Natural killer cell treated with Interleukin-12 subunit alpha and Interleukin-12 subunit beta and Interleukin-15 and Interleukin-18, amount 100 ng/mL, for 72 hours (primary cell): ENCODE data around the gene TTC38. TPM values are rescaled to one million over a fixed set of nuclear protein-coding genes. Genes with fewer than 3 reads are reported as not detected.
"Not testable (repeated sequence)": the region's sequence is repeated elsewhere in the genome, so short reads cannot be mapped to it uniquely, and the experiment has no call there.

Source experiments
- ATAC-seq, 2 donors: fragments of 150-1000 bp; cut with Tn5 transposase in 1 of 2; sonication (Bioruptor Pico), chemical (Tn5 transposase) in 1 of 2; 2 replicates each; pipeline ENCODE4 v1.10.0; 2021
- DNase-seq: peaks from one replicate; pipeline ENCODE4 v3.0.0; 2022; ENCODE audit warnings: low spot score
- H3K27ac Mint-ChIP-seq, 2 donors: 1 replicate in 1 of 2; 2 replicates in 1 of 2; pipeline ENCODE4 v1.8.0; 2022; ENCODE audit warnings: mixed read lengths in 2 of 2, mild to moderate bottlenecking in 1 of 2, moderate library complexity in 1 of 2
- H3K27me3 Mint-ChIP-seq, 2 donors: 1 replicate in 1 of 2; 2 replicates in 1 of 2; pipeline ENCODE4 v1.8.0; 2022; ENCODE audit warnings: mixed read lengths in 2 of 2
- H3K36me3 Mint-ChIP-seq: one replicate; pipeline ENCODE4 v1.8.0; 2022; ENCODE audit warnings: mixed read lengths
- H3K4me1 Mint-ChIP-seq, 2 donors: 1 replicate in 1 of 2; 2 replicates in 1 of 2; pipeline ENCODE4 v1.8.0; 2022; ENCODE audit warnings: low read depth in 2 of 2, mixed read lengths in 2 of 2, mild to moderate bottlenecking in 1 of 2
- H3K4me3 Mint-ChIP-seq: one replicate; pipeline ENCODE4 v1.8.0; 2022; ENCODE audit warnings: mixed read lengths
- H3K9me3 Mint-ChIP-seq: 2 replicates; pipeline ENCODE4 v1.8.0; 2022; ENCODE audit warnings: mixed read lengths
- total RNA-seq, 2 donors: library from RNA; stranded (reverse); gene quantifications; one replicate each; pipeline ENCODE4 v1.2.3, GENCODE V29; 2022

TTC38 gene
- total RNA-seq, 2 donors from 2014 or later, result 63.7 to 64.2 TPM

GRCh38 chr22:46251816-46252380, 15.9 kb upstream of the TTC38 start:
- H3K4me3 Mint-ChIP-seq, result peak overlapping the region; percentile 89
- DNase-seq (no peak), ATAC-seq (no peak)
- peak overlapping the region; percentile 84 to 91 for H3K27ac Mint-ChIP-seq
- H3K36me3 Mint-ChIP-seq, result no peaks in the 10 kb centered on the region
- H3K27me3 Mint-ChIP-seq, result no peaks in the 10 kb centered on the region
- H3K9me3 Mint-ChIP-seq, result no peaks in the 10 kb centered on the region
- H3K4me1 Mint-ChIP-seq, result peaks cover 23 to 24% of the 10 kb centered on the region in 2 donors

GRCh38 chr22:46256358-46256958, 11.3 kb upstream of the TTC38 start:
- H3K9me3 Mint-ChIP-seq, result no peaks in the 10 kb centered on the region
- ATAC-seq (no peak), DNase-seq (no peak)
- H3K27me3 Mint-ChIP-seq, result peaks cover 0 to 3% of the 10 kb centered on the region in 2 donors
- no peak overlapping the region for H3K27ac Mint-ChIP-seq
- no peak overlapping the region for H3K4me3 Mint-ChIP-seq
- peaks cover 12% of the 10 kb centered on the region in 2 donors for H3K4me1 Mint-ChIP-seq
- H3K36me3 Mint-ChIP-seq, result no peaks in the 10 kb centered on the region

GRCh38 chr22:46259374-46259773, 8.4 kb upstream of the TTC38 start:
- DNase-seq (no peak), ATAC-seq (no peak)
- H3K36me3 Mint-ChIP-seq, result no peaks in the 10 kb centered on the region
- H3K27ac Mint-ChIP-seq, result no peak overlapping the region
- no peak overlapping the region for H3K4me3 Mint-ChIP-seq
- peaks cover 17 to 19% of the 10 kb centered on the region in 2 donors for H3K4me1 Mint-ChIP-seq
- H3K27me3 Mint-ChIP-seq, result peaks cover 0 to 3% of the 10 kb centered on the region in 2 donors
- no peaks in the 10 kb centered on the region for H3K9me3 Mint-ChIP-seq

- H3K9me3 Mint-ChIP-seq, result no peaks in the 10 kb centered on the region
- no peak overlapping the region for H3K4me3 Mint-ChIP-seq
- ATAC-seq (no peak), DNase-seq (no peak)
- peaks cover 14 to 18% of the 10 kb centered on the region in 2 donors for H3K4me1 Mint-ChIP-seq
- no peak overlapping the region for H3K27ac Mint-ChIP-seq
- no peaks in the 10 kb centered on the region for H3K36me3 Mint-ChIP-seq
- peaks cover 0 to 3% of the 10 kb centered on the region in 2 donors for H3K27me3 Mint-ChIP-seq
Measured at GRCh38 chr22:46260038-46260437, 7.8 kb upstream of the TTC38 start.

- H3K4me3 Mint-ChIP-seq, result no peak overlapping the region
- H3K36me3 Mint-ChIP-seq, result no peaks in the 10 kb centered on the region
- ATAC-seq (peak; percentile 91 to 94), DNase-seq (peak; percentile 83)
- H3K4me1 Mint-ChIP-seq, result peaks cover 22 to 28% of the 10 kb centered on the region in 2 donors
- peak overlapping the region in 1 of 2 donors; percentile 72 for H3K27ac Mint-ChIP-seq
- H3K27me3 Mint-ChIP-seq, result peaks cover 0 to 3% of the 10 kb centered on the region in 2 donors
- no peaks in the 10 kb centered on the region for H3K9me3 Mint-ChIP-seq
Measured at GRCh38 chr22:46262449-46263215, 5.2 kb upstream of the TTC38 start.

- Mint-ChIP-seq H3K27ac (peak within 1 kb of the TSS; percentile 44 to 72), H3K4me1 (peaks cover 23 to 30% of the 10 kb centered on the region in 2 donors), H3K27me3 (peaks cover 0 to 3% of the 10 kb centered on the region in 2 donors), H3K36me3 (no peaks in the 10 kb centered on the region), H3K4me3 (peak within 1 kb of the TSS; percentile 70), H3K9me3 (no peaks in the 10 kb centered on the region)
- no peak for DNase-seq
- no peak for ATAC-seq
Measured at GRCh38 chr22:46263216-46263590, 4.6 kb upstream of the TTC38 start, which contains the start of gene PKDREJ. Gene PKDREJ (minus strand): TSS chr22:46263343. CDS start chr22:46263322, 21 bp downstream.

- H3K36me3 Mint-ChIP-seq, H3K27me3 Mint-ChIP-seq, DNase-seq, ATAC-seq, H3K27ac Mint-ChIP-seq, H3K9me3 Mint-ChIP-seq: not testable (repeated sequence)
- H3K4me1 Mint-ChIP-seq, result peaks cover 29 to 38% of the 10 kb centered on the region in 2 donors
- H3K4me3 Mint-ChIP-seq, result peak overlapping the region; percentile 70
Measured at GRCh38 chr22:46264520-46264919, 3.3 kb upstream of the TTC38 start.

GRCh38 chr22:46265627-46266026, 2.2 kb upstream of the TTC38 start:
- not testable (repeated sequence) for H3K27ac Mint-ChIP-seq, H3K36me3 Mint-ChIP-seq, DNase-seq, H3K4me3 Mint-ChIP-seq, ATAC-seq, H3K27me3 Mint-ChIP-seq, H3K9me3 Mint-ChIP-seq
- H3K4me1 Mint-ChIP-seq, result peaks cover 36 to 45% of the 10 kb centered on the region in 2 donors

GRCh38 chr22:46269564-46269963, 1.8 kb downstream of the TTC38 start:
- ATAC-seq (no peak), DNase-seq (no peak)
- Mint-ChIP-seq H3K36me3 (no peaks in the 10 kb centered on the region), H3K4me1 (peaks cover 21 to 30% of the 10 kb centered on the region in 2 donors), H3K27me3 (no peaks in the 10 kb centered on the region), H3K4me3 (peak overlapping the region; percentile 95), H3K27ac (peak overlapping the region in 1 of 2 donors; percentile 92), H3K9me3 (no peaks in the 10 kb centered on the region)

GRCh38 chr22:46272196-46272595, 4.4 kb downstream of the TTC38 start:
- no peak for ATAC-seq
- Mint-ChIP-seq H3K4me3 (no peak overlapping the region), H3K27ac (no peak overlapping the region), H3K36me3 (peaks cover 16% of the 10 kb centered on the region), H3K27me3 (no peaks in the 10 kb centered on the region), H3K9me3 (no peaks in the 10 kb centered on the region), H3K4me1 (peaks cover 36 to 40% of the 10 kb centered on the region in 2 donors)
- no peak for DNase-seq

GRCh38 chr22:46272762-46273431, 5.1 kb downstream of the TTC38 start:
- ATAC-seq (peak in 1 of 2 donors; percentile 13), DNase-seq (no peak)
- no peak overlapping the region for H3K4me3 Mint-ChIP-seq
- peaks cover 38 to 40% of the 10 kb centered on the region in 2 donors for H3K4me1 Mint-ChIP-seq
- no peaks in the 10 kb centered on the region for H3K9me3 Mint-ChIP-seq
- H3K27ac Mint-ChIP-seq, result no peak overlapping the region
- no peaks in the 10 kb centered on the region for H3K27me3 Mint-ChIP-seq
- peaks cover 17% of the 10 kb centered on the region for H3K36me3 Mint-ChIP-seq

- Mint-ChIP-seq H3K36me3 (peaks cover 22% of the 10 kb centered on the region), H3K9me3 (no peaks in the 10 kb centered on the region), H3K27me3 (no peaks in the 10 kb centered on the region), H3K4me3 (no peak overlapping the region), H3K4me1 (peaks cover 39 to 42% of the 10 kb centered on the region in 2 donors), H3K27ac (no peak overlapping the region)
- ATAC-seq, result peak in 1 of 2 donors; percentile 35
- no peak for DNase-seq
Measured at GRCh38 chr22:46273432-46274148, 5.8 kb downstream of the TTC38 start.

GRCh38 chr22:46274381-46274780, 6.6 kb downstream of the TTC38 start:
- ATAC-seq (no peak), DNase-seq (no peak)
- peaks cover 22% of the 10 kb centered on the region for H3K36me3 Mint-ChIP-seq
- H3K4me1 Mint-ChIP-seq, result peaks cover 38 to 44% of the 10 kb centered on the region in 2 donors
- no peaks in the 10 kb centered on the region for H3K27me3 Mint-ChIP-seq
- no peak overlapping the region for H3K27ac Mint-ChIP-seq
- H3K4me3 Mint-ChIP-seq, result no peak overlapping the region
- no peaks in the 10 kb centered on the region for H3K9me3 Mint-ChIP-seq
